Glomerular visceral epithelial cell (primary cell): ENCODE results near the gene LRRC42.

Source experiments
- DNase-seq: peaks from one replicate; pipeline ENCODE4 v3.0.0-alpha.2; 2016; ENCODE audit errors: extremely low spot score

The LRRC42 gene

GRCh38 chr1:54004481-54005049, 58.4 kb downstream of the LRRC42 start:
- DNase-seq, result no peak

- DNase-seq, result no peak
Observed at GRCh38 chr1:54006508-54006907, 60.4 kb downstream of the LRRC42 start.

GRCh38 chr1:54007613-54008012, 61.5 kb downstream of the LRRC42 start:
- no peak for DNase-seq

DNA sequence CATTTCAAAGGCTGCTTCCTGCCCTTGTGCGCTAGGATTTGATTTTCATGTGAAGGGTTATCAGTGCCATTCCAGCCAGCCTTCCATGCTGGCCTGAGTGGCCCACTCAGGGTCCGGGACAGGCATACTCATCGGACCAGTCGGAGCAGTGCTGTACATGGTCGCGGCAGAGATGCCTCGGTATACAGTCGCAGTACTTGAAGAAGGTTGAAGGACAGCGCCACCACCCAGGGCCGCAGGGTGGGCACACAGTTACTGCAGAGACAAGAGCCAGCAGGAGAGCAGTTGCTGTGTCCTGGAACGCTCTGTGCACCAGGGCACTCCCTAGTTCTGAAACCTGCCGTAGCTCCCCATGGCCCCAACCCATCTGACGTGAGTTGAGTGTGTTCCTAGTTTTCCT, 62.7 kb downstream of the LRRC42 start:
- DNase-seq, result no peak

- no peak for DNase-seq
Observed at GRCh38 chr1:54009406-54009805, 63.3 kb downstream of the LRRC42 start.

DNA sequence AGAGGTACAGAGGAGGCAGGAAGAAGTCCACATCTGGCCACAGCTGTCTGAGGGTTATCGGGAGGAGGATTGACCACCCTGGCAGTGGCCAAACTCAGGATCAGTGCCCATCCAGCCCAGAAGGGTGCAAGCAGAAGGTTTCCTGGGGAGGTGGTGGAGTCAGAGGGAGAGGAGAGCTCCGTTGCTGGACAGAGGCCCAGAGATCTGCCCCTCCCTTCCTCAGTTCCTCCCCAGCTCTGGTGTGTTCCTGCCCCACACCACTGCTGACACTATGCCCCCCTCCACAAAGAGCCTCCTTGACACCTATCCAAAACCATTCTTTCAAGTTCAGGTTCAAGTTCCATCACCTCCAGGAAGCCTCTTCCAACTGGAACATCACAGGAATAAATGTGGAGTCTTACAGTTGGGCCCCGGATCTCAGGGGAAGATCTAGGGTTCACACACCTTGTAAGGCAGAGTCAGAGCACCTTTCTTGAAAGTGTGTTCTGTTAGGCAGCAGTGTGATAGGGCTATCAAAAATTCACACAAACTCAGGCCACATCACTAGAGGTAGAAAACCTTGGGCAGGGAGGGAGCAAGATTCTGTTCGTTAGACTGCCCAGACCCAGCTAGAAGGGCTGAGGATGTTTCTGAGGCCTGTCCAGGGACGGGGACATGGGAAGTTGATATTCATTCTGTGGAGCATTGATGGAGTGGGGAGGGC, 64.4 kb downstream of the LRRC42 start:
- no peak for DNase-seq

DNA sequence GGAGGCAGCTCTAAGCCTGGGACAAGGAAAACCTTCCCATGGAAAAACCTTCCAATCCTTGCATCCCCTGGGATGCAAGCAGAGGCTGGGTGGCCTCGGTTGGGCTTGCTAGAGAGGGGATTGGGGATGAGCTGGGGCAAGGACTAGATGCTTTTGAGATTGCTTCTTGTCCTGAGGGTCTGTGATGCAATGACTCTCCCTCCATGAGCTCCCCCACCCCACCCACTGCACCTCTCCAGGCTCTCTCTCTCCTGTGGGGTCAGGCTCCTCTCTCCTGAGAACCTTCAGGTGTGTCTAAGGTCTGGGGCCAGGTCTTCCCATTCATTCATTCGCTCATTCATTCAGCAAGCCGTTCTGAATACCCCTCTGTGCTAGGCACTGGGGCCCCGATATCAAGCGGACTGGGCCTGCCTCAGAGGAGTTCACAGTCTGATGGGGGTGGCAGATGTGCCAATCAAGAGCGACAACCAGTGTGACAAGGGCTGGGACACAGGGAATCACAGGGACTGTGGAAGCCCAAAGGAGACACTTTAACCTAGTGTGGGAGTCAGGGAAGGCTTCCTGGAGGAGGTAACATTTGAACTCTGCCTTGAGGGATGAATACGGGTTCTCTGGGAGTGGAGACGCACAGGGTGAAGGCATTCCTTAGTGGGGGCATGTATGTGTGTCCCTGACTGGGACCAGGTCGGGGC, 65.3 kb downstream of the LRRC42 start:
- no peak for DNase-seq

GRCh38 chr1:54012008-54012325, 65.8 kb downstream of the LRRC42 start:
- DNase-seq, result no peak

- no peak for DNase-seq
Observed at GRCh38 chr1:54012863-54013262, 66.7 kb downstream of the LRRC42 start.

DNA sequence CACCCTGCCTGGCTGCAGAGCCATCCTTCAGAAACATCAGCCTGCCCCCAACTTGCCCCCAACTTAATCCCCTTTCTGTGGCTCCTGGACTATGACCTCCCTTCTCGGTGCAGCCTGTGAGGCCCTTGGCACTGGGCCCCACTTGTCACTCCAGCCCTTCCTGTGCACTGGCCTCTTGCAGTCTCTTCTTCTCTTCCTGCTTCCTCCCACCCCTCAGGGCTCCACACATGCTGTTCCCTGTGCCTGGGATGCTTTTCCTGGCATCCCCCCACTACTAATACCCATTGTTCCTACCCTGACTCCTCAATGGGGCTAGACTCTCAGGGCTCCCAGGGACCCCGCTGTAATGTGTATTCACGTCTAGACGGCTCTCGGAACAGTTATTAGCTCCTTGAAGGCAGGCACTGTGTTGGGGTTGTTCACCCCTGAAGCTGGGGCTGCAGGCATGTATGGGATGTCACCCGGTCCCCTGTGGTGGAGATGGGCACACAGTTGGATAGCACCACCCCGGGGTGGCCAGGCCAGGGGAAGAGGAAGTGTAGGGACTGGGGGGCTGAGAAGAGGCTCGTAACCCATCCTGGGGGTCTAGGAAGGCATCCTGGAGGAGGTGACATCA, 67.4 kb downstream of the LRRC42 start:
- no peak for DNase-seq

- no peak for DNase-seq
Observed at GRCh38 chr1:54014009-54014629, 68.0 kb downstream of the LRRC42 start.

- DNase-seq, result no peak
Observed at GRCh38 chr1:54016343-54017282, 70.5 kb downstream of the LRRC42 start.
